Vagina (tissue), 2 donors: Measurements from ENCODE around the gene PLEKHA8. TPM values are rescaled to one million over a fixed set of nuclear protein-coding genes. Genes with fewer than 3 reads are reported as not detected.

ENCODE experiments used
- DNase-seq, 2 donors: peaks; one replicate each; pipeline ENCODE4 v3.0.0-alpha.2; 2017; ENCODE audit errors: extremely low spot score in 2 of 2
- H3K27ac ChIP-seq: fragments of 200-600 bp; sonication (generic); one replicate; pipeline ENCODE4 v1.5.1; 2019
- H3K27me3 ChIP-seq: fragments of 200-600 bp; sonication (generic); one replicate; pipeline ENCODE4 v1.5.1; 2019
- H3K36me3 ChIP-seq, 2 donors: fragments of 200-600 bp; sonication (generic); one replicate each; pipeline ENCODE4 v1.5.1; 2017 to 2019
- H3K4me1 ChIP-seq: fragments of 200-600 bp; sonication (generic); one replicate; pipeline ENCODE4 v1.5.1; 2019
- H3K4me3 ChIP-seq, 2 donors: fragments of 200-600 bp; sonication (generic); 1 replicate in 1 of 2; 2 replicates in 1 of 2; pipeline ENCODE4 v1.5.1; 2016 to 2019
- H3K9me3 ChIP-seq: fragments of 200-600 bp; sonication (generic); one replicate; pipeline ENCODE4 v1.5.1; 2019
- POLR2A ChIP-seq, 2 donors: fragments of 450-650 bp; IDR thresholded peaks; one replicate each; pipeline ENCODE4 v1.6.1; 2017; ENCODE audit warnings: antibody characterized with exemption in 2 of 2, mild to moderate bottlenecking in 2 of 2, moderate library complexity in 2 of 2
- POLR2AphosphoS5 ChIP-seq, 2 donors: sonication (generic); formaldehyde crosslinking; IDR thresholded peaks; one replicate each; pipeline ENCODE4 v1.9.0; 2017; ENCODE audit warnings: antibody characterized with exemption in 2 of 2, mild to moderate bottlenecking in 2 of 2, low read depth in 1 of 2; ENCODE audit not compliant: insufficient read depth in 1 of 2
- intact Hi-C: fragments of 100-400 bp; cut with DNase I; formaldehyde crosslinking; loops from one replicate; pipeline ENCODE4 v1.15.1; 2023
- total RNA-seq: library from RNA; depleted of rRNA; stranded (reverse); fragments of >200 nt; gene quantifications from one replicate; pipeline ENCODE4 v1.2.3, GENCODE V29; 2016
- TF ChIP-seq, protein P1 (sequence below), 3 experiments: fragments of 450-650 bp in 2 of 3; fragments of 200-600 bp in 1 of 3; sonication (generic) in 1 of 3; IDR thresholded peaks; one replicate each; pipeline ENCODE4 v1.5.1; 2017 to 2019; ENCODE audit warnings: antibody characterized with exemption in 3 of 3, mild to moderate bottlenecking in 2 of 3, moderate library complexity in 2 of 3

PLEKHA8 gene
- total RNA-seq, 1 donor from 2014 or later = 12.3 TPM

DNA sequence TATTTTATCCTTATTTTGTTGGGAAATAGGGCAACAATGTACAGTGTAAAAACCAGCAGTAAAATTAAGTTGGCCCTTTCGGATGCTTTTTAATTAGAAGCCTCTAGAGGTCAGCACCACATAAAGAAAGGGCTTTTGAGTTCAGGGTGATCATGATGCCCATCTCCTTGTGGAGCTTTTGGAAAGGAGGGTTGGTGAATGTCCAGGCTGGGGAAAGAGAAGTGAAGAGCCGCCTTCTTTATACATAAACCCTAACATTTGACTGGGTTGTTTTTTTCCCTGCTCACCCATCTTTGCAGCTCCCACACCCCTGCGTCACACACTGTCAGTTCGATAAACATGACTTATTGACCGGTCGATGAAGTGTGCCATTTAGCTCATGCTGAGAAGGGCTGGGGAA lies 136.4 kb downstream of the PLEKHA8 start:
- Histone ChIP-seq H3K4me3 (no peak overlapping the region), H3K9me3 (no peaks in the 10 kb centered on the region), H3K36me3 (no peaks in the 10 kb centered on the region), H3K4me1 (peaks cover 43% of the 10 kb centered on the region), H3K27me3 (no peaks in the 10 kb centered on the region), H3K27ac (no peak overlapping the region)
- intact Hi-C loops = no loop called here
- TF ChIP-seq POLR2A (IDR thresholded peaks at IDR 0.05) (no peak), POLR2AphosphoS5 (IDR thresholded peaks at IDR 0.05; ENCODE audit: insufficient read depth in 1 of 2, low read depth in 1 of 2) (peak in 1 of 2 donors; percentile 44)
- TF ChIP-seq, protein P1, sequence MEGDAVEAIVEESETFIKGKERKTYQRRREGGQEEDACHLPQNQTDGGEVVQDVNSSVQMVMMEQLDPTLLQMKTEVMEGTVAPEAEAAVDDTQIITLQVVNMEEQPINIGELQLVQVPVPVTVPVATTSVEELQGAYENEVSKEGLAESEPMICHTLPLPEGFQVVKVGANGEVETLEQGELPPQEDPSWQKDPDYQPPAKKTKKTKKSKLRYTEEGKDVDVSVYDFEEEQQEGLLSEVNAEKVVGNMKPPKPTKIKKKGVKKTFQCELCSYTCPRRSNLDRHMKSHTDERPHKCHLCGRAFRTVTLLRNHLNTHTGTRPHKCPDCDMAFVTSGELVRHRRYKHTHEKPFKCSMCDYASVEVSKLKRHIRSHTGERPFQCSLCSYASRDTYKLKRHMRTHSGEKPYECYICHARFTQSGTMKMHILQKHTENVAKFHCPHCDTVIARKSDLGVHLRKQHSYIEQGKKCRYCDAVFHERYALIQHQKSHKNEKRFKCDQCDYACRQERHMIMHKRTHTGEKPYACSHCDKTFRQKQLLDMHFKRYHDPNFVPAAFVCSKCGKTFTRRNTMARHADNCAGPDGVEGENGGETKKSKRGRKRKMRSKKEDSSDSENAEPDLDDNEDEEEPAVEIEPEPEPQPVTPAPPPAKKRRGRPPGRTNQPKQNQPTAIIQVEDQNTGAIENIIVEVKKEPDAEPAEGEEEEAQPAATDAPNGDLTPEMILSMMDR (IDR thresholded peaks at IDR 0.05) = peak in 1 of 3 experiments; percentile 22
- DNase-seq = no peak

DNA sequence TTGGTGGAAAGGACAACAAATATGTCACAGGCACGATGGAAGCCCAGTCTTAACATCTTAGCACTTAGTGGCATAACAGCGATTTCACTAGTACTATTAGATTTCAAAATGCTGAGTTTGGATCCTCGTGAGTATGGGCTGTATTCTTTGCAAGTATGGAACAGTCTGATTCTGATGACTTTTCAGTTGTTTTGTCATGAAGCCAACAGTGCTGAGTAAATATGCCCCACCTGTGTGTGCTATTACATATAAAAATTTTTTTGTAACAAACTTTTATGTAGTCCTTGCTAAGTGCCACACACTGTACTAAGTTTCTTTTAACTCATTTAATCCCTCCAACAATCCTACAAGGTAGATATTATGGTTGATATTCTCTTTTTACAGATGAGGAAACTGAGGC lies 137.4 kb downstream of the PLEKHA8 start:
- H3K36me3 ChIP-seq = no peaks in the 10 kb centered on the region
- no peaks in the 10 kb centered on the region for H3K27me3 ChIP-seq
- H3K4me1 ChIP-seq = peaks cover 52% of the 10 kb centered on the region
- no peak overlapping the region for H3K27ac ChIP-seq
- TF ChIP-seq POLR2A (IDR thresholded peaks at IDR 0.05) (no peak), POLR2AphosphoS5 (IDR thresholded peaks at IDR 0.05; ENCODE audit: insufficient read depth in 1 of 2, low read depth in 1 of 2) (no peak)
- TF ChIP-seq, protein P1 (IDR thresholded peaks at IDR 0.05) = no peak
- intact Hi-C loops = loop anchor here (5.0 kb wide), 1 partner anchor 247 kb away; no protein-coding TSS in a partner anchor
- no peak overlapping the region for H3K4me3 ChIP-seq
- H3K9me3 ChIP-seq = no peaks in the 10 kb centered on the region
- DNase-seq = no peak

DNA sequence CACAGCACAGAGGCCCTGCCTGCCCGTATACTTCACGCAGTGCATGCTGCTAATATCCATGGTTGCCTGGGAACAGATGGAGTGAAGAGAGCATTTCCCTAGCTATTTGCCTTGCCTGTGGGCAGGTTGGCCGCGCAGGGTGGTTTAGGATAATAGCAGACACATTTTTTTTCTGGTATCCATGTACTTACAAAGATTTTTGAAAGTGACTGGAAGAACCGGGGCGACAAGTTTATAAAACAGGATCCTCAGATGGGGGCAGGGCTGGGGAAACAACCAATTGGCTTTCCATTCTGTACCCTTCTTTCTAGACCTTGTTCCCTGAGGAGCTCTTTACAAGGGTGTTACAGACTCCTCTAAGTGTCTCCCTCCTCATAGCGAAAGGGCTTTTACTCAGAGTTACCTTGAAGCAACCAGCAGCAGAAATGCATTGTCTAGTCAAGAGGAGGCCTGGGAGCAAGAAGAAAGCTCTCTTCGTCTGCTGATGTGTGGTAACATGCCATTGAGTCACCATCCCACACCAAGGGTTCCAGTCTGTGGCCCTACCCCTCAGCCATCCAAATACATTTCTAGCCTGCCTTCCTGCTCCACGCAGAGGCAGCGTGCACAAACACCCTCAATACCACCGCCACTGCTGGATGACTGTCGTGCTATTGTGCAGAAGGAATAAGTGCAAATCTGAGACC lies 138.1 kb downstream of the PLEKHA8 start:
- Histone ChIP-seq H3K27ac (no peak overlapping the region), H3K9me3 (no peaks in the 10 kb centered on the region), H3K36me3 (no peaks in the 10 kb centered on the region), H3K27me3 (no peaks in the 10 kb centered on the region), H3K4me3 (no peak overlapping the region), H3K4me1 (peaks cover 54% of the 10 kb centered on the region)
- TF ChIP-seq, protein P1 (IDR thresholded peaks at IDR 0.05) = no peak
- TF ChIP-seq POLR2A (IDR thresholded peaks at IDR 0.05) (no peak), POLR2AphosphoS5 (IDR thresholded peaks at IDR 0.05; ENCODE audit: insufficient read depth in 1 of 2, low read depth in 1 of 2) (peak in 1 of 2 donors; percentile 20)
- no peak for DNase-seq
- intact Hi-C loops = loop anchor here (5.0 kb wide), 1 partner anchor 246 kb away; no protein-coding TSS in a partner anchor

DNA sequence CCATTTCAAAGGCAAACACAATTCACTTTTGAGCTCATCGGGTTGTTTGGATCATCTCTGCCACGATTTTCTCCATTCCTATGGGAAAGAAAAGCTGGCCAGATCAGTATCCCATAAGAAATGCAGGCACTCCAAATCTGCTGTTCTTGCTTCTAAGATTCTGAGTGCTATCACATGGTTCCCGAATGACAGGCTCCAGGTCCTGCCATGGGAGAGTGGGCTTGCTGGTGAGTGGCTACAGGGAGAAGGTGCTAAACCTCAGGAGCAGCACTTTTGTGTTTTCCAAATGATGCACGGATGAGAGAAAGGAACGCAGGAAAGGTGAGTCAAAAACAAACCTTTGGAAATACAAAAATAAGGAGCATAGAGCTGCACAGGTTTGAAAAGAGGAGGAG lies 138.6 kb downstream of the PLEKHA8 start:
- Histone ChIP-seq H3K36me3 (no peaks in the 10 kb centered on the region), H3K4me1 (peaks cover 59% of the 10 kb centered on the region), H3K4me3 (no peak overlapping the region), H3K27ac (no peak overlapping the region), H3K27me3 (no peaks in the 10 kb centered on the region), H3K9me3 (no peaks in the 10 kb centered on the region)
- intact Hi-C loops = loop anchor here (5.0 kb wide), 1 partner anchor 245 kb away; no protein-coding TSS in a partner anchor
- TF ChIP-seq POLR2A (IDR thresholded peaks at IDR 0.05) (no peak), POLR2AphosphoS5 (IDR thresholded peaks at IDR 0.05; ENCODE audit: insufficient read depth in 1 of 2, low read depth in 1 of 2) (no peak)
- TF ChIP-seq, protein P1 (IDR thresholded peaks at IDR 0.05) = no peak
- DNase-seq = no peak

DNA sequence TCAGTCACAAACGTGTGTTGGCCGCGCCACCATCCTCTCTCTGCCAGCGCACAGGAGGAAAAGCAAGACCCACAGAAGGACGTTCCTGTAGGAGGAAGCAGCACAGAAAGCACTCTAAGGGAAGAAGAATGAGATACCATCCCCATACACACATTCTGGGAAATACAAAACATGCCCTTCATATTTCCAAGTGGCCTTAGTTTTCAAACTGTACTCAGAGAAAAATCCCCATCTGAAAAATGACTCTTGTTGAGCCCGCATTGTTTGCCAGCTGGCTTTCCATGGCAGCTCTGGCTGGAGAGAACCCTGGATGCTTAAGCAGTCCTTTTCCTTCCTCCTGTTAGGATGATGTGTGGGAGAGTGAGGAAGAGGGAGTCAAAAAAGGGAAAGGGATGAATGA lies 139.7 kb downstream of the PLEKHA8 start:
- DNase-seq = no peak
- intact Hi-C loops = loop anchor here (5.0 kb wide), 1 partner anchor 244 kb away; no protein-coding TSS in a partner anchor
- Histone ChIP-seq H3K27ac (no peak overlapping the region), H3K4me1 (peaks cover 63% of the 10 kb centered on the region), H3K4me3 (no peak overlapping the region), H3K36me3 (no peaks in the 10 kb centered on the region), H3K27me3 (no peaks in the 10 kb centered on the region), H3K9me3 (no peaks in the 10 kb centered on the region)
- TF ChIP-seq POLR2AphosphoS5 (IDR thresholded peaks at IDR 0.05; ENCODE audit: insufficient read depth in 1 of 2, low read depth in 1 of 2) (no peak), POLR2A (IDR thresholded peaks at IDR 0.05) (no peak)
- TF ChIP-seq, protein P1 (IDR thresholded peaks at IDR 0.05) = no peak
